ENCODE data around the gene PLCL1.

Gene PLCL1

GRCh38 chr2:197927994-197928393 lies 123.6 kb downstream of the PLCL1 start:
- DNase-seq (ENCODE audit: low spot score) = no peak

GRCh38 chr2:197929008-197929885 lies 124.9 kb downstream of the PLCL1 start:
- no peak for DNase-seq (ENCODE audit: low spot score)

GRCh38 chr2:197929886-197930227 lies 125.5 kb downstream of the PLCL1 start:
- DNase-seq (ENCODE audit: low spot score) = no peak

- DNase-seq (ENCODE audit: low spot score) = no peak
Observed at GRCh38 chr2:197930570-197931278, 126.3 kb downstream of the PLCL1 start.

GRCh38 chr2:197931661-197932312 lies 127.4 kb downstream of the PLCL1 start:
- no peak for DNase-seq (ENCODE audit: low spot score)

- DNase-seq (ENCODE audit: low spot score) = no peak
Observed at GRCh38 chr2:197932374-197932773, 128.0 kb downstream of the PLCL1 start.

- DNase-seq (ENCODE audit: low spot score) = no peak
Observed at GRCh38 chr2:197934261-197934933, 130.0 kb downstream of the PLCL1 start.

GRCh38 chr2:197934934-197935289 lies 130.5 kb downstream of the PLCL1 start:
- no peak for DNase-seq (ENCODE audit: low spot score)

GRCh38 chr2:197937814-197938213 lies 133.4 kb downstream of the PLCL1 start:
- DNase-seq (ENCODE audit: low spot score) = no peak

- DNase-seq (ENCODE audit: low spot score) = no peak
Observed at GRCh38 chr2:197938555-197938954, 134.2 kb downstream of the PLCL1 start.

GRCh38 chr2:197939787-197940186 lies 135.4 kb downstream of the PLCL1 start:
- DNase-seq (ENCODE audit: low spot score) = no peak

GRCh38 chr2:197940382-197940781 lies 136.0 kb downstream of the PLCL1 start:
- DNase-seq (ENCODE audit: low spot score) = no peak

GRCh38 chr2:197941715-197942114 lies 137.3 kb downstream of the PLCL1 start:
- no peak for DNase-seq (ENCODE audit: low spot score)

- DNase-seq (ENCODE audit: low spot score) = no peak
Observed at GRCh38 chr2:197943731-197944130, 139.3 kb downstream of the PLCL1 start.

- DNase-seq (ENCODE audit: low spot score) = no peak
Observed at GRCh38 chr2:197944416-197945096, 140.2 kb downstream of the PLCL1 start.

GRCh38 chr2:197946562-197946961 lies 142.2 kb downstream of the PLCL1 start:
- no peak for DNase-seq (ENCODE audit: low spot score)

- no peak for DNase-seq (ENCODE audit: low spot score)
Observed at GRCh38 chr2:197947219-197947757, 142.9 kb downstream of the PLCL1 start.

- DNase-seq (ENCODE audit: low spot score) = no peak
Observed at GRCh38 chr2:197949224-197949623, 144.8 kb downstream of the PLCL1 start.

GRCh38 chr2:197950006-197950405 lies 145.6 kb downstream of the PLCL1 start:
- DNase-seq (ENCODE audit: low spot score) = no peak

GRCh38 chr2:197950724-197951123 lies 146.3 kb downstream of the PLCL1 start:
- no peak for DNase-seq (ENCODE audit: low spot score)

GRCh38 chr2:197952540-197953202 lies 148.3 kb downstream of the PLCL1 start:
- DNase-seq (ENCODE audit: low spot score) = no peak

Measured in hematopoietic multipotent progenitor cell treated with erythropoietin and hydrocortisone succinate and interleukin-3 and kit ligand, for 17 days (in vitro differentiated cells).